HG03460 (cell line): ENCODE data around the gene MORN5.
"Not testable (repeated sequence)": the region's sequence is repeated elsewhere in the genome, so short reads cannot be mapped to it uniquely, and the experiment has no call there.

ENCODE experiments used
- ATAC-seq: cut with Tn5 transposase; IDR thresholded peaks from one replicate; pipeline ENCODE4 v1.9.1; 2021; ENCODE audit not compliant: unreplicated experiment

Gene MORN5

GRCh38 chr9:122159026-122159924, at the start of gene MORN5, which contains the start of gene NDUFA8:
MORN5 (plus strand) TSS chr9:122159908; CDS start chr9:122159973, 65 bp downstream.
NDUFA8 (minus strand) TSS chr9:122159779; CDS start chr9:122159677, 102 bp downstream.
- peak; percentile 97 for ATAC-seq

DNA sequence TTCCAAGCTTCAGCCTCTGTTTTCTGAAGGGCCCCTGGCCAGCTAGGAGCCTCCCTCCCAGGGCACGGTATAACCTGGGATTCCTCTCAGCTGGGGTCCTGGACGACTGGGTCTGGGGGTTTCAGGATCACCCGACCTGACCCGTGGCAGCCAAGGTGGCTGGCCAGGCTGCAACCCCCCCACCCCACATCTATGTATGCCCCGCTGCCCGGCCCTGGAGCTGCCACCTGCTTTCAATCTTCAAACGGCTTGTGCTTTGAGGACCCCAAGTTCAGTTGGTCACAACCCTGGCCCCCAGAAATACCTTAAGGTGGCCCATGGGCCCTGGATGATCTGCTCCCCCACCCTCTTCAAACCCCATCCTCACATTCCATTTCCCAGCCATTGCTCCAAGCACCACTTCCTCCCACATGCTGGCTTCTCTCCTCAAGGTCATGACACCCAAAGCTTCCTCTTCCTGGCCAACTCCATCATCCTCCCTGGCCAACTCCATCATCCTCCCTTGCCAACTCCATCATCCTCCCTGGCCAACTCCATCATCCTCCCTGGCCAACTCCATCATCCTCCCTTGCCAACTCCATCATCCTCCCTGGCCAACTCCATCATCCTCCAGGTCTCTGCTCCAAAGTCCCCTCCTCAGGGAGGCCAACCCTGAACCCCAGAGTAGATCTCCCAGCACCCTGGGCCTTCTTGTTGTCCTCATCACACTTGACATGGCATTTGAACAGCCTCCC, 49.4 kb upstream of the MORN5 start:
- no peak for ATAC-seq

DNA sequence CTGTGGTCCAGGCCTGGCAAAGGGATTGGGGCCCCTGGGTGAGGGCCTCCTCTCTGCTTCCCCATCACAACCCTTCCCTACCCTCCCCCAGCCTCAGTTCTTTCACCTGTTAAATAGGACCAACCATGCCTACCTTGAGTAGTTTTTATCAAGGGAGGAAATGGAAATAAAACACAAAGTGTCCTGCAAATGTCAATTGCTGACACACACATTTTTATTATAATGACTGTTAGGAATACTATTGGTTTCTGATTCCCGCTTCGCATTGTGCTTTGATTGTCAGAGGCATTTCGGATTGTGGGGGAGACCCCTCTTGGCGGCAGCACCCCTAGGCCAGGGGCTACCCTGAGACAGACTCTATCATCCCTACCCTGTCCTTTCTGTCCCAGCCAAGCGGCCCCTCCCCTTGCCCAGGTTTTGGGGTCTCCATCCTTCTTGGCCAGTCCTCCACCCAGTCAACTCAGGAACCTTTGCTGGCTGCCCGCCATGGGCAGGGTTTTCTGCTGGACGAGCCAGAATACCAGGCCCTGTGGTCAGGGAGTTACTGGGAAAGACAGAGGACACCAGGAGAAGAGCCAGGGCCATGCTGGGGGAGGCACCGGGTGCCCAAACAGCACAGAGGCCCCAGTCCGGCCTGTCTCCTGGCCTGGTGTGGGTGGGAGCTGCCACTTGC, 48.2 kb upstream of the MORN5 start:
- ATAC-seq, result no peak

GRCh38 chr9:122112238-122112637, 47.5 kb upstream of the MORN5 start:
- no peak for ATAC-seq

GRCh38 chr9:122113574-122113973, 46.1 kb upstream of the MORN5 start:
- ATAC-seq, result no peak

DNA sequence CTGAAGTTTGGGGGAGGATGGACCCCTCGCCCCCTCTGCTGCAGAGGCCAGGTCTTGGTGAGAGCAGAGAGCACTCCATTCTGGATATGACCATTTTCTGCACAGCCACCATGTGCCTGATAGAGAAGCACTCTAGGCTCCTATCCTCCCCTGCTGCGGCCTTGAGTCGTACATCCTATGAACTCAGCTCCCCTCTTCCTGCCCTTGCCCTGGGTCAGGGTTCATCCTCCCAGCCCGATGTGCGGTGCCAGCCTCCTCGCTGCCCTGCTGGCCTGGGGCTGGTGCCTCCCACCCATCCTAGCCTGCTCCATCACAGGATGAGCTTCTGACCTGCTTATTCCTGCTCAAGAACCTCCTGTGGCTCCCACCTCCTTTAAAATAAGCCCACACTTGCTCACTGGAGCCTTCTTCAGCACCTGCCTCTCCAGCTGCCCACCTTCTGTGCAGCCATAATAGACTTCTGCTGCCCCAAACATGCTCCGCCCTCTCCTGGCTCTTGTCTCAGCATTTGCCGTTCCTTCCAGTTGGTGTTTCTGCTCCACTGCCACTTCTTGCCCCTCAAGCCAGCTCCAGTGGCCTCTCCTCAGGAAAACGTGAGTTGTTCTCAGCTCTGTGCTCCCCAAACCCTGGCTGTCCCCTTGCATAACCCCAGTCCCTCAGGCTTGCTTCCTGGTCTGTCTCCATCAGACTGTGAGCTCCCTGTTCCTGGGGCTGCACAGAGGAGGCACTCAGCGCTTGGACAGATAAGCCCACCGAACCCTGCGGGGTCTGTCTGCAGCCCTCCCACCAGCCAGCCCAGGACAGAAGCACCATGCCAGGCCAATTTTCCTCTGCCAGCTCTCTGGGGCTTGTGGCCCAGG, 44.3 kb upstream of the MORN5 start:
- ATAC-seq, result no peak

DNA sequence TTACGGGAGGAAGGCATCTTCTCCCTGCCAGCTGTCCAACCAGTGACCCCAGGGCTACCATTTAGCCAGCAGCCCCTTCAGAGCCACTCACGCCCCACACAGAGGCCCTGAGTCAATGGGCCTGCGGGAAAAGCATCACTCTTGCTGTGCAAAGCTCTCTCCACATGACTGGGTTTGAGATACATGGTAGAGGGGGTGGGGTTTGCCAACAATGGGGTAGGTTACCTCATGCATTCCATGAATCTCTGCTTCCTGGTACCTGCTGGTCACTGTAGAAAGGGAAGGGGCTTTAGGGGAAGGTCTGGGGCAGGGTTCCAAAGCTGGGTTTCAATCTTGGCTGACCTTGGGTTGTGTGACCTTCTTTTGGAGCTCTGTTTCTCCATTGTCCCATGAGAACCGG, 43.7 kb upstream of the MORN5 start:
- no peak for ATAC-seq

GRCh38 chr9:122116448-122117173, 43.1 kb upstream of the MORN5 start:
- ATAC-seq, result no peak

- ATAC-seq, result not testable (repeated sequence)
These were observed 42.5 kb upstream of the MORN5 start for GRCh38 chr9:122117241-122117640.

- no peak for ATAC-seq
These were observed 41.2 kb upstream of the MORN5 start for GRCh38 chr9:122118343-122119165.

- ATAC-seq, result no peak
These were observed 40.6 kb upstream of the MORN5 start for GRCh38 chr9:122119166-122119521.

GRCh38 chr9:122119721-122120120, 40.0 kb upstream of the MORN5 start:
- ATAC-seq, result no peak

GRCh38 chr9:122120316-122121071, 39.2 kb upstream of the MORN5 start:
- ATAC-seq, result no peak

- ATAC-seq, result no peak
These were observed 38.3 kb upstream of the MORN5 start for GRCh38 chr9:122121391-122121790.

GRCh38 chr9:122121931-122122330, 37.8 kb upstream of the MORN5 start:
- no peak for ATAC-seq

DNA sequence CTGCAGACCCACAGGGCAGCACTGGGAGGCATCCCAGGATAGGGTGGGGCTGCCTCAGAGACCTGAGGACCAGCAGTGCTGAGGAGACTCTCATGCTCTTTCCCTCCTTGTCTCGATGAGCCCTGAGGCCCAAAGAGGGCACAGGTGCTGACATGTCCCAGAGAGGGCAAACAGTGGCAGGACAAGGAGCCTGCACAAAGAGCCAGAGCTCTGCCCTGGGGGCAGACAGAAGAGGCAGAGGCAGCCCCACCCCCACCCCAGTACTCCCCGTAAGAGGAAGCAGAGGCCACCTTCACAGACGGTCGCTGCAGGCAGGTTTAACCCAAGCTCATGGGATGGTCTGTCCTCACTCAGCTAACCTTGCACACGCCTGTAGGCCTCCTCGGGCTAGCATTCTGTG, 37.2 kb upstream of the MORN5 start:
- peak; percentile 17 for ATAC-seq

DNA sequence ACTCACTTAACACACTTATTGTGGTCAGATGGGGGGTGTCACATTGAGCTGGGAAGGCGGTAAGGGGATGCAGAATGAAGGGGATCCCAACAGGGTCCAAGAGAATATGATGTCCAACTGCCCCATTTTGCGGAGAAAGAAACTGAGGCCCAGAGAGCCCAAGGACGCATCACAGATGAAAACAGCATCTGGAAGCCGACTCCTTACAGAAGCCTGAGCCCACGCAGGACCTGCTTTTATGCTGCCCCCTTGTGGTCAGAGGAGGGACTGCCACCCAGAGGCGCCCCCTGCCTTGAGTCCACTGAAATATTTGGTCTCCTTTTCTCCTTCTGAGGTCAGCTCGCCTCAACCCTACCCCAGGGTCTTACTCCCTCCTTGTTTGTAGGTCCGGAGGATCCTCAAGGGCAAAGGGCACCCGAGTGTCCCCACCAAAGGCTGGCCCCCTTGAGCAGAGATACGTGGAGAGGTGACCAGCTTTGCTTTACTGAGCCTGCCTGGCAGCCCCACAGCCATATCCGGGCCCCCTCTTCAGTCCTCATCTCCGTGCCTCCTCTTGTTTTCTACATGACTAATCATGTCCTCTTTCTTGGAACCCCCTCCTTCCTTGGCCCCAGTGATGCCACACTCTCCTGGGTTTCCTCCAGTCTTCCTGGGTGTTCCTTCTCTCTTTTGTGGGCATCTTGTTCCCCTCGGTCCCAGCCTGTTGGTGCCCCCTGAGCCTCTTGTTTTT, 36.6 kb upstream of the MORN5 start:
- ATAC-seq, result peak; percentile 53

- no peak for ATAC-seq
These were observed 35.7 kb upstream of the MORN5 start for GRCh38 chr9:122124048-122124447.
